ENCODE results near the gene NOTCH1. TPM values are rescaled to one million over a fixed set of nuclear protein-coding genes. Genes with fewer than 3 reads are reported as not detected.

The NOTCH1 gene
- total and polyA plus RNA-seq, 2 of the 13 experiments (the other 11 are each of a cell fraction or from before 2014, with no cell fraction given) = 0.09 to 0.35 TPM

- Histone ChIP-seq H3K27ac (ENCODE audit: extremely low read length, insufficient read depth, low read length) (no peak overlapping the region), H4K20me1 (ENCODE audit: insufficient read depth, low read length) (no peaks in the 10 kb centered on the region), H3K4me1 (ENCODE audit: insufficient read depth, low read length) (peaks cover 7% of the 10 kb centered on the region; the same call in 1 of the 2 replicates), H3K4me3 (replicated peaks in 1 of 3; ENCODE audit: insufficient read depth in 1 of 3, low read depth in 2 of 3, low read length in 3 of 3) (no peak overlapping the region), H3K36me3 (replicated peaks in 1 of 2; ENCODE audit: control insufficient read depth in 1 of 2, insufficient read depth in 2 of 2, low read length in 2 of 2) (no peaks in the 10 kb centered on the region), H3K9ac (ENCODE audit: insufficient read depth, low read depth, low read length) (no peak overlapping the region), H3K9me3 (ENCODE audit: low read length) (no peaks in the 10 kb centered on the region), H3K4me2 (ENCODE audit: low read depth, low read length) (no peak overlapping the region), H3K27me3 (ENCODE audit: control insufficient read depth in 1 of 2, insufficient read depth in 2 of 2, low read length in 2 of 2) (no peaks in the 10 kb centered on the region), H3K79me2 (ENCODE audit: insufficient read depth, low read length) (no peaks in the 10 kb centered on the region), H2AFZ (ENCODE audit: low read length) (no peak overlapping the region)
- in situ Hi-C loops (cut with HindIII; ENCODE audit: extremely low pct_ligation_motif_present, low pct_unique_long_range_greater_than_20kb) = no loop called here
- WGBS (ENCODE audit: low lambda C conversion rate) = 98% methylated on average over 11 of the region's 26 CpGs
- CTCF ChIA-PET (ENCODE audit: low intra/inter-chr PET ratio, low total read pairs) = no interaction called here
- DNase-seq (ENCODE audit: low spot score) (no peak), FAIRE-seq (no peak), ATAC-seq (no peak)
- POLR2A ChIA-PET = no interaction called here
- BruUV-seq (replicated peaks) = no TSS peak
- intact Hi-C loops (cut with micrococcal nuclease; ENCODE audit: unreplicated experiment) = no loop called here
- TF ChIP-seq, protein P1, sequence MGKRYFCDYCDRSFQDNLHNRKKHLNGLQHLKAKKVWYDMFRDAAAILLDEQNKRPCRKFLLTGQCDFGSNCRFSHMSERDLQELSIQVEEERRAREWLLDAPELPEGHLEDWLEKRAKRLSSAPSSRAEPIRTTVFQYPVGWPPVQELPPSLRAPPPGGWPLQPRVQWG (CRISPR knock-in tag; IDR thresholded peaks at IDR 0.05; ENCODE audit: borderline replicate concordance, low read depth) = no peak
- TF ChIP-seq CCDC6 (CRISPR knock-in tag; IDR thresholded peaks at IDR 0.05) = no peak
- TF ChIP-seq YEATS4 (CRISPR knock-in tag; IDR thresholded peaks at IDR 0.05; ENCODE audit: borderline replicate concordance) = no peak
- no peak for TF ChIP-seq BHLHE40 (IDR thresholded peaks at IDR 0.05; ENCODE audit: low read length)
- no peak for TF ChIP-seq TAF1 (CRISPR knock-in tag; IDR thresholded peaks at IDR 0.05)
- TF ChIP-seq ZNF737 (CRISPR knock-in tag; IDR thresholded peaks at IDR 0.05; ENCODE audit: borderline replicate concordance) = no peak
- no peak for TF ChIP-seq SAFB2 (CRISPR knock-in tag; IDR thresholded peaks at IDR 0.05; ENCODE audit: borderline replicate concordance, low read depth)
- TF ChIP-seq, protein P2, sequence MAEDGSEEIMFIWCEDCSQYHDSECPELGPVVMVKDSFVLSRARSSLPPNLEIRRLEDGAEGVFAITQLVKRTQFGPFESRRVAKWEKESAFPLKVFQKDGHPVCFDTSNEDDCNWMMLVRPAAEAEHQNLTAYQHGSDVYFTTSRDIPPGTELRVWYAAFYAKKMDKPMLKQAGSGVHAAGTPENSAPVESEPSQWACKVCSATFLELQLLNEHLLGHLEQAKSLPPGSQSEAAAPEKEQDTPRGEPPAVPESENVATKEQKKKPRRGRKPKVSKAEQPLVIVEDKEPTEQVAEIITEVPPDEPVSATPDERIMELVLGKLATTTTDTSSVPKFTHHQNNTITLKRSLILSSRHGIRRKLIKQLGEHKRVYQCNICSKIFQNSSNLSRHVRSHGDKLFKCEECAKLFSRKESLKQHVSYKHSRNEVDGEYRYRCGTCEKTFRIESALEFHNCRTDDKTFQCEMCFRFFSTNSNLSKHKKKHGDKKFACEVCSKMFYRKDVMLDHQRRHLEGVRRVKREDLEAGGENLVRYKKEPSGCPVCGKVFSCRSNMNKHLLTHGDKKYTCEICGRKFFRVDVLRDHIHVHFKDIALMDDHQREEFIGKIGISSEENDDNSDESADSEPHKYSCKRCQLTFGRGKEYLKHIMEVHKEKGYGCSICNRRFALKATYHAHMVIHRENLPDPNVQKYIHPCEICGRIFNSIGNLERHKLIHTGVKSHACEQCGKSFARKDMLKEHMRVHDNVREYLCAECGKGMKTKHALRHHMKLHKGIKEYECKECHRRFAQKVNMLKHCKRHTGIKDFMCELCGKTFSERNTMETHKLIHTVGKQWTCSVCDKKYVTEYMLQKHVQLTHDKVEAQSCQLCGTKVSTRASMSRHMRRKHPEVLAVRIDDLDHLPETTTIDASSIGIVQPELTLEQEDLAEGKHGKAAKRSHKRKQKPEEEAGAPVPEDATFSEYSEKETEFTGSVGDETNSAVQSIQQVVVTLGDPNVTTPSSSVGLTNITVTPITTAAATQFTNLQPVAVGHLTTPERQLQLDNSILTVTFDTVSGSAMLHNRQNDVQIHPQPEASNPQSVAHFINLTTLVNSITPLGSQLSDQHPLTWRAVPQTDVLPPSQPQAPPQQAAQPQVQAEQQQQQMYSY (CRISPR knock-in tag; IDR thresholded peaks at IDR 0.05) = no peak
- no peak for TF ChIP-seq KDM4B (CRISPR knock-in tag; IDR thresholded peaks at IDR 0.05)
- no peak for TF ChIP-seq MLLT10 (CRISPR knock-in tag; IDR thresholded peaks at IDR 0.05)
- no peak for TF ChIP-seq ZNF274 (CRISPR knock-in tag; IDR thresholded peaks at IDR 0.05)
- TF ChIP-seq ZNF34 (CRISPR knock-in tag; IDR thresholded peaks at IDR 0.05; ENCODE audit: borderline replicate concordance) = no peak
- TF ChIP-seq ZMYM2 (CRISPR knock-in tag; IDR thresholded peaks at IDR 0.05) = no peak
- no peak for TF ChIP-seq TP53 (CRISPR knock-in tag; conservative IDR thresholded peaks at IDR 0.05)
- no peak for TF ChIP-seq ZFP62 (CRISPR knock-in tag; IDR thresholded peaks at IDR 0.05)
- no peak for TF ChIP-seq HBP1 (CRISPR knock-in tag; IDR thresholded peaks at IDR 0.05; ENCODE audit: low read depth)
- no peak for TF ChIP-seq HNRNPLL (IDR thresholded peaks at IDR 0.05; ENCODE audit: low read depth, low read length, poor library complexity, severe bottlenecking)
- TF ChIP-seq ZBTB33 (CRISPR knock-in tag; IDR thresholded peaks at IDR 0.05) = no peak
- no peak for TF ChIP-seq PCBP2 (optimal IDR thresholded peaks at IDR 0.05; ENCODE audit: low read depth, low read length, poor library complexity, severe bottlenecking)
These were observed 35.3 kb downstream of the NOTCH1 start for GRCh38 chr9:136510561-136510960.
